ENCODE data around the gene SLC2A4RG. TPM values are rescaled to one million over a fixed set of nuclear protein-coding genes. Genes with fewer than 3 reads are reported as not detected.

Gene SLC2A4RG, protein sequence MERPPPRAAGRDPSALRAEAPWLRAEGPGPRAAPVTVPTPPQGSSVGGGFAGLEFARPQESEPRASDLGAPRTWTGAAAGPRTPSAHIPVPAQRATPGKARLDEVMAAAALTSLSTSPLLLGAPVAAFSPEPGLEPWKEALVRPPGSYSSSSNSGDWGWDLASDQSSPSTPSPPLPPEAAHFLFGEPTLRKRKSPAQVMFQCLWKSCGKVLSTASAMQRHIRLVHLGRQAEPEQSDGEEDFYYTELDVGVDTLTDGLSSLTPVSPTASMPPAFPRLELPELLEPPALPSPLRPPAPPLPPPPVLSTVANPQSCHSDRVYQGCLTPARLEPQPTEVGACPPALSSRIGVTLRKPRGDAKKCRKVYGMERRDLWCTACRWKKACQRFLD
- 100 to 1,000 TPM in 3 of 4 donors, 10 to 100 TPM in 1; 74.0 to 144 (median 117) TPM for polyA plus RNA-seq (ENCODE audit: insufficient read length in 4 of 4)

DNA sequence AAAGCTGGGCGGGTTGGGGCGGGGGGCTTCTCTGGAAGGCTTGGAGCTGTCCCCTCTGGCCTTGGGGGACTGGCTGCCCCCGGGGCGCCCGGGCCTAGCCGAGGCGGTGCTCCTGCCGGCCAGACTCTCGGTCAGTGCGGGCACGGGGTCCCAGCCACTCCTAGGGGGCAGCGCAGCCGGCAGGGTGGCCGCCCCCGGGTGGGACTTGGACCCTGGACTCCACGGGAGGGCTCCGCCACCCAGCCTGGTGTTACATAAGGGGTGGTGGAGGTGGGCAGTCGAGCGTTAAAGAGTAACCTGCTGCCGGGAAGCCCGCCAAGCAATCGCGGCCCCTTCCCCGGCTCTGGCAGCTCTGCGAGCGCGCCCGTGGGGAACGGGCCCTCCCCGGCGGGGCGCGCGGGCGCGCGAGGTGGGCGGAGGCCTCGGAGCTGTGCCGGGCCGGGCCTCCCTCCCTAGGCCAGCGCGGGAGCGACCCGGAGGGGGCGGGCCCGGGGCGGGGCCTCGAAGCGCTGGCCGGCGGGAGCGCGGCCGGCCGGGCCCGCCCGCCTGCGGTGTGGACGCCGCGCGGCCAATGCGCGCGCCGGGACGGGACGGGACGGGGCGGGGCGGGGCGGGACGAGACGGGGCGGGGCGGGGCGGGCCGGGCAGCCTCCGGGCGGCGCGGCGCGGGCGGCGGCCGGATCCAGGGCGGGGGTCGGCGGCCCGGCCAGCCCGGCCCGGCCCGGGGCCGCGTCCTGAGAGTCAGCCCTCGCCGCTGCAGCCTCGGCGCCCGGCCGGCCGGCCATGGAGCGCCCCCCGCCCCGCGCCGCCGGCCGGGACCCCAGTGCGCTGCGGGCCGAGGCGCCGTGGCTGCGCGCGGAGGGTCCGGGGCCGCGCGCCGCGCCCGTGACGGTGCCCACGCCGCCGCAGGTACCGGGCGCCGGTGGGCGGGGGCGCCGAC, at the start of gene SLC2A4RG:
Gene SLC2A4RG, plus strand, starts transcription at position 647 of the 940 bp plus-strand sequence. Its CDS starts 137 bp downstream, at position 784.
- peak in 3 of 4 donors; percentile 59 to 74 (median 66) for DNase-seq (ENCODE audit: low read depth in 4 of 4, low spot score in 2 of 4)

DNA sequence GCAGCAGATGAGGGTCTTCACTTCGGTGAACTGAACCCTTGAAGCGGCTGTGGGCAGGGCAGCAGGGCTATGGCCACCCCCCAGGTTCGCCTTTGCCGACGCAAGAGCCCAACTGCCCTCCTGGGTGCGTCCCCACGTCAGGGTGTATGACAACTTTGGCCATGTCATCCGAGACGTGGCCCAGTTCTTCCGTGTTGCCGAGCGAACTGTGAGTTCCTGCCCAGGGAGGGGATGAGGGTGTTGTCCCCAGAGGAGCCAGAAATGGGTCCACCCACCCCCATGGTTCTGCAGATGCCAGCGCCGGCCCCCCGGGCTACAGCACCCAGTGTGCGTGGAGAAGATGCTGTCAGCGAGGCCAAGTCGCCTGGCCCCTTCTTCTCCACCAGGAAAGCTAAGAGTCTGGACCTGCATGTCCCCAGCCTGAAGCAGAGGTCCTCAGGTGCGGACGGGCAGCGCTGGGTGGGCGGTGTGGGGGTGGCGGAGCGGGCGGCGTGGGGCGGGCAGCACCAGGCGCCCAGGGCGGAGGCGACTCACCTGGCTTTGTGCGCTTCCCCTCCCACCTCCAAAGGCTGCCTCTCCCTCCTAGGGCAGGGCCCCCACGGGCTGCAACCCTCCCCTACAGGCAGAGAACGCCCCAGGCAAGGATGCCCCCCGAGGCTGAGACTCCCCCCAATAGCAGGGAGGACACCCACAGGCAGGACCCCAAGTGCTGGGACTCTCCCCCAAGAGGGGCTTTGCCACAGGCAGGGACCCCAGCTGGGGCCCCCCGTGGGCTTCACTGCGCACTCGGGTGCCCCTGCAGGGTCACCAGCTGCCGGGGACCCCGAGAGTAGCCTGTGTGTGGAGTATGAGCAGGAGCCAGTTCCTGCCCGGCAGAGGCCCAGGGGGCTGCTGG, 49.3 kb upstream of the SLC2A4RG start:
- no peak for DNase-seq (ENCODE audit: low read depth in 4 of 4, low spot score in 2 of 4)

DNA sequence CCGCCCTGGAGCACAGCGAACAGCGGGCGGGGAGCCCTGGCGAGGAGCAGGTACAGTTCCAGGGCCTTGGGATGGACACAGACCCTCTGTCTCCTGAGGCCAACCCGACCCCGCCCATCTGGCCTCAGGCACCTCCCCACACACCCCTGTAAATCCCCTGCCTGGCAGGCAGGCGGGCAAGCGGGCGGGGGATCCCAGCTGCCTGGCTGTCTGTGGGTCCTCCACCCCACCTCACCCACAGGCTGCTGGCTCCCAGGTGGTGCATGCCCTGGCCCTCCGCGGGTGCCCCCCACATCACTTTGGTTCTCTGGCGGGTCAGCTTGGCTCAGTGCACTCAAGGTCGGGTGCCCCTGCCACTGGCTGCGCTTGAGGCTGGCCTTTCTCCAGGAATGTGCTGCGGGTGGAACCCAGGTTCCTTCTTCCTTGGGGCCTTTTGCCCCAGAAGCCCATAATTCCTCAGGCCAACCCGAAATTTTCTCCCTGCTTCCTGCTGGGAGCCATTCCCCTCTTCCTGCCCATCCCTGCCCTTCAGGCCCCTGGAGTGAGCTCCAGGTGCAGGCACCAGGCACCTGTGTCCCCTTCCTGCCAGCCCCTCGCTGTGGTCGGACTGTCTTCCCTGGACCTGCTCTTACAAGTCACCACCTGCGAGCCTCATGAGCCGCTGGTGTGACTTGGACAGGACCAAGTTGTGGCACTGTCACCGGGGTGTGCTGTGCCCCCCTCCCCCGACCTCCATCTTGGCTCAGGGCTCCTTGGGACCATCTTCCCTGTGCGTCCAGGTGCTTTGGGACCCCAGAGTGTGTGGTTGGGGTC, 48.5 kb upstream of the SLC2A4RG start:
- no peak for DNase-seq (ENCODE audit: low read depth in 4 of 4, low spot score in 2 of 4)

DNA sequence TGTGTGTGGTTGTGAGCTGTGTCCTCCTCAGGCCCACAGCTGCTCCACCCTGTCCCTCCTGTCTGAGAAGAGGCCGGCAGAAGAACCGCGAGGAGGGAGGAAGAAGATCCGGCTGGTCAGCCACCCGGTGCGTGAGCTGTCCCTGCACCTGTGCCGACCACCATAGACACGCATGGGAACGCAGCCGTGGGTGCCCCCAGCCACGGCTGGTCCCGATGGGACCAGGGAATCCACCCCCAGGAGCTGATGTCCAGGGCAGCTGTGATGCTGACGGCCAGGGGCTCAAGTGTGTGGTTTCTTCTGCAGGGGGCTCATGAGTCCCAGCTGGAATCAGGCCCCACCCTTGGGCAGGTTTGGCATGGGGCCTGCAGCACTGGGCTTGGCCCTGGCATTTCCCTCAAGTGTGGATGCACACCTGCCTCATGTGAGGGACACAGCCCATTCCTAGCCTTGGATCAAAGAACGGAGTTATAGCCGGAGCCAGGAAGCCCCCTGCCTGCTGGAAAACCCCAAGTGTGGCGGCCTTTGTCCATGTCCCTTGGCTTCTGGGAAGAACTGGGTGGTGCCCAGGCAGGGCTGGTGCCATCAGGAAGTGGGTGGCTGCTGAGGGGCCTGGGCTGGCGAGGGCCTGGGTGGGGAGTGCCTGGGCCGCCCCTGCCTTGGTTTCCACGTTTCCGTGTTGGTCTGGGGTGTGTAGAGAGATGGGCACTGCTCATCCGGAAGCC, 47.7 kb upstream of the SLC2A4RG start:
- no peak for DNase-seq (ENCODE audit: low read depth in 4 of 4, low spot score in 2 of 4)

DNA sequence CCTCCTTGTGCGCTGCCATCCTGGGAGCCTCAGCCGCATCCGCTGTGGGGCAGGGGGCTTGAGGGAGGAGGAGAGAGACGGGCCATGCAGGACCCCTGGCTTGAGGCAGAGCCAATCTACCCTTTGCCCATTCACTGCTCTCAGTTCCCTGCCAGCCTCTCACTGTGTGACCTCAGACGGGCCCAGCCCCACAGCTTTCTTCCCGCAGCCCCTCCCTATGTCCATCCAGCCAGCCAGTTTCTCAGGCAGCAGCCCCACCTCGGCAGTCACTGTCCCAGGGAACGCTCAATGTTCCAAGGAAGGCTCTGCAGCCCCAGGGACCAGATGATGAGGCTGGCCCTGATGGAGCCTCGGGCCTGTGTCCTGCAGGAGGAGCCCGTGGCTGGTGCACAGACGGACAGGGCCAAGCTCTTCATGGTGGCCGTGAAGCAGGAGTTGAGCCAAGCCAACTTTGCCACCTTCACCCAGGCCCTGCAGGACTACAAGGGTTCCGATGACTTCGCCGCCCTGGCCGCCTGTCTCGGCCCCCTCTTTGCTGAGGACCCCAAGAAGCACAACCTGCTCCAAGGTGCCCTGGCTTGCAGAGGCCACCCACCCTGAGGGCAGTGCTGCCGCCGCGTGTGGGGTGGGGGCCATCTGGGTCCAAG, 47.0 kb upstream of the SLC2A4RG start:
- DNase-seq (ENCODE audit: low read depth in 4 of 4, low spot score in 2 of 4) = no peak

DNA sequence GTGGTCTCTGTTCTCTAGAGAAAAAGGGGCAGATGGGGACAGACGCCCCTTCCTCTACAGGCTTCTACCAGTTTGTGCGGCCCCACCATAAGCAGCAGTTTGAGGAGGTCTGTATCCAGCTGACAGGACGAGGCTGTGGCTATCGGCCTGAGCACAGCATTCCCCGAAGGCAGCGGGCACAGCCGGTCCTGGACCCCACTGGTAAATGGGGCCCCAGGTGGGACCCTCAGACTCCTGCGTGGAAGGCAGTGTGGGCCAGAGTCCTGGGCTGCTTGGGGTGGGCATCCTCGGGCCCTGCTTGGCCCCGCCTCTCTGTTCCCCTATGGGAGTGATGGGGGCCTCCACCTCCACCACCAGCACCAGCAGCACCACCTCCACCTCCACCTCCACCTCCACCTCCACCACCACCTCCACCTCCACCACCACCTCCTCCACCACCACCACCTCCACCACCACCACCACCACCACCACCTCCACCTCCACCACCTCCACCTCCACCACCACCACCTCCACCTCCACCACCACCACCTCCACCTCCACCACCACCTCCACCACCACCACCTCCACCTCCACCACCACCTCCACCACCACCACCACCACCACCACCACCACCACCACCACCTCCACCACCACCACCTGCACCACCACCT, 46.4 kb upstream of the SLC2A4RG start:
- DNase-seq (ENCODE audit: low read depth in 4 of 4, low spot score in 2 of 4) = no peak

DNA sequence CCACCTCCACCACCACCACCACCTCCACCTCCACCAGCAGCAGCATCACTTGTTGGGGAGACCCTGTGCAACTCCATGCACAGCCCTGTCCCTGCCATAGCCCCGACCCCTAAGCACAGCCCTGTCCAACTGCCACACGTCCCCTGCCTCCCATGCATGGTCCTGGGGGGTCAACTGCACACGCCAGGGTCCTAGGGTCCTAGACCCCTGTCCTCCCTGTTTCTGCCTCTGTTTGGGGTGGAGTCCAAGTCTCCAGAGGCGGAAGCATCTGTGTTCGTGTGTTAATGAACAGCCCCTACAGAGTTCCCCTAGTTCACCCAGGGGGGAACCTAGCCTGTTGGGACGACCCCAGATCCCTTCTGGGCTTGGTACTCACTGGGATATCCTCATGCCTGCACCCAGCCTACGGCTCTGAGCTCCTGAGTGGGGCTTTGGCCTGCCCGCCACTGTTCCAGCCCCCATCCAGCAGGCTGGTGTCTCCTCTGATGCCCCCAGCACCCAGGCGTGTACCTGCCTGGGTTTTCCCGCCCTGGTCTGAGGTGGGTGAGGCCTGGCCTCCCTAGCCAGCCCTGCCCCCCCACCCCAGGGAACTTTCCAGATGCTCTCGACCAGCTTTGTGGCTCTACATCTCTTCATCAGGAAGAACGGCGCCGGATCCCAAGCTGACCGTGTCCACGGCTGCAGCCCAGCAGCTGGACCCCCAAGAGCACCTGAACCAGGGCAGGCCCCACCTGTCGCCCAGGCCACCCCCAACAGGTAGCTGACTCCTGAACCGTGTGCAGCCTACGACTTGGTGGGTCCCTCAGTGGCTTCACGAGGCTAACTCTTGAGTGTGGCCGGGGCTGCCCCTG, 45.6 kb upstream of the SLC2A4RG start:
- no peak for DNase-seq (ENCODE audit: low read depth in 4 of 4, low spot score in 2 of 4)

DNA sequence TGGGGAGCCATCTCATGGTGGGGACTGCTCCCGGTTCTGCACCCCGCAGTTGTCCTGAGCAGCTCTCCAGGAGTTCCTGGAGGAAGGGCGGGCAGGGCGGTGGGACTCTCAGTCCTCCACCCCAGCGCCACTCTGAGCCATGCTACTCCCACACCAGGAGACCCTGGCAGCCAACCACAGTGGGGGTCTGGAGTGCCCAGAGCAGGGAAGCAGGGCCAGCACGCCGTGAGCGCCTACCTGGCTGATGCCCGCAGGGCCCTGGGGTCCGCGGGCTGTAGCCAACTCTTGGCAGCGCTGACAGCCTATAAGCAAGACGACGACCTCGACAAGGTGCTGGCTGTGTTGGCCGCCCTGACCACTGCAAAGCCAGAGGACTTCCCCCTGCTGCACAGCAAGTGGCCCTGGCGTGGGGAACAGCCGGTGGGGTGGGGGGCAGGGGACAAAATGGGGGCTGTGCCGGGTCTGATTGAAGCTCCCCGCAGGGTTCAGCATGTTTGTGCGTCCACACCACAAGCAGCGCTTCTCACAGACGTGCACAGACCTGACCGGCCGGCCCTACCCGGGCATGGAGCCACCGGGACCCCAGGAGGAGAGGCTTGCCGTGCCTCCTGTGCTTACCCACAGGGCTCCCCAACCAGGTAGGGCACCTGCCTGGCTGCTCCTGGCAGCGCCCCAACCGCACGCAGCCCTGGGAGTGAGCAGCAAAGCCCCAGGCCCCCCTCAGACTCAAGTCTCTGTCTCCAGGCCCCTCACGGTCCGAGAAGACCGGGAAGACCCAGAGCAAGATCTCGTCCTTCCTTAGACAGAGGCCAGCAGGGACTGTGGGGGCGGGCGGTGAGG, 44.8 kb upstream of the SLC2A4RG start:
- DNase-seq (ENCODE audit: low read depth in 4 of 4, low spot score in 2 of 4) = no peak

DNA sequence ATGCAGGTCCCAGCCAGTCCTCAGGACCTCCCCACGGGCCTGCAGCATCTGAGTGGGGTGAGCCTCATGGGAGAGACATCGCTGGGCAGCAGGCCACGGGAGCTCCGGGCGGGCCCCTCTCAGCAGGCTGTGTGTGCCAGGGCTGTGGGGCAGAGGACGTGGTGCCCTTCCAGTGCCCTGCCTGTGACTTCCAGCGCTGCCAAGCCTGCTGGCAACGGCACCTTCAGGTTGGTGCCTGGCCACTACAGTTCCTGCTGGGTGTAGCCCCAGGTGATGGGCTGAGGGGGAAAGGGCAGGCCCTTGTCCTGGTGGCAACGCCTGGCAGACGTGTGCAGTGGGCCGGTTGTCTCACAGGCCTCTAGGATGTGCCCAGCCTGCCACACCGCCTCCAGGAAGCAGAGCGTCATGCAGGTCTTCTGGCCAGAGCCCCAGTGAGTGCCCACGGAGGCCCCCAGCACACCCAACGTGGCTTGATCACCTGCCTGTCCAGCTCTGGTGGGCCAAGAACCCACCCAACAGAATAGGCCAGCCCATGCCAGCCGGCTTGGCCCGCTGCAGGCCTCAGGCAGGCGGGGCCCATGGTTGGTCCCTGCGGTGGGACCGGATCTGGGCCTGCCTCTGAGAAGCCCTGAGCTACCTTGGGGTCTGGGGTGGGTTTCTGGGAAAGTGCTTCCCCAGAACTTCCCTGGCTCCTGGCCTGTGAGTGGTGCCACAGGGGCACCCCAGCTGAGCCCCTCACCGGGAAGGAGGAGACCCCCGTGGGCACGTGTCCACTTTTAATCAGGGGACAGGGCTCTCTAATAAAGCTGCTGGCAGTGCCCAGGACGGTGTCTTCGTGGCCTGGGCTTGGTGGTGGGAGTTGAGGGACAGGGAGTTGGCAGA, 43.9 kb upstream of the SLC2A4RG start:
- no peak for DNase-seq (ENCODE audit: low read depth in 4 of 4, low spot score in 2 of 4)

DNA sequence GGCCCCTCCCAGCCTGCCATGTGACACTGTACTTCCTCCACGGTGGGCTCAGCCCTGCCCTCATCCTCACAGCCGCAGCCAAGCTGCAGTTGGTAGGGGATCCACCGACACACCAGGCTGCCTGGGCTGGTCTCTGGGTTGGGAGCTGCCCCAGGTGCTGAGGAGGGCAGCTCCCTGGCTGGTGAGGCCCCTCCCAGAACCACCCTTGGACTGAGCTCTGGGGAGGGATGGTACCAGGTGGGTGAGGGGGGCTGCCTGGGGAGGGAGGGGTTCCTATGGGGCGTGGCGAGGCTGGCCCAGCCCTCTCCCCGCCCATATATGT, 43.3 kb upstream of the SLC2A4RG start:
- peak in 1 of 4 donors; percentile 28 for DNase-seq (ENCODE audit: low read depth in 4 of 4, low spot score in 2 of 4)

DNA sequence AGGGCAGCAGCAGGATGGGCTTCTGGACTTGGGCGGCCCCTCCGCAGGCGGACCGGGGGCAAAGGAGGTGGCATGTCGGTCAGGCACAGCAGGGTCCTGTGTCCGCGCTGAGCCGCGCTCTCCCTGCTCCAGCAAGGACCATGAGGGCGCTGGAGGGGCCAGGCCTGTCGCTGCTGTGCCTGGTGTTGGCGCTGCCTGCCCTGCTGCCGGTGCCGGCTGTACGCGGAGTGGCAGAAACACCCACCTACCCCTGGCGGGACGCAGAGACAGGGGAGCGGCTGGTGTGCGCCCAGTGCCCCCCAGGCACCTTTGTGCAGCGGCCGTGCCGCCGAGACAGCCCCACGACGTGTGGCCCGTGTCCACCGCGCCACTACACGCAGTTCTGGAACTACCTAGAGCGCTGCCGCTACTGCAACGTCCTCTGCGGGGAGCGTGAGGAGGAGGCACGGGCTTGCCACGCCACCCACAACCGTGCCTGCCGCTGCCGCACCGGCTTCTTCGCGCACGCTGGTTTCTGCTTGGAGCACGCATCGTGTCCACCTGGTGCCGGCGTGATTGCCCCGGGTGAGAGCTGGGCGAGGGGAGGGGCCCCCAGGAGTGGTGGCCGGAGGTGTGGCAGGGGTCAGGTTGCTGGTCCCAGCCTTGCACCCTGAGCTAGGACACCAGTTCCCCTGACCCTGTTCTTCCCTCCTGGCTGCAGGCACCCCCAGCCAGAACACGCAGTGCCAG, 42.8 kb upstream of the SLC2A4RG start, which contains the start of gene TNFRSF6B:
Gene TNFRSF6B, plus strand, starts transcription at position 25 of the 729 bp plus-strand sequence. Its CDS starts 116 bp downstream, at position 141.
- DNase-seq (ENCODE audit: low read depth in 4 of 4, low spot score in 2 of 4) = no peak

DNA sequence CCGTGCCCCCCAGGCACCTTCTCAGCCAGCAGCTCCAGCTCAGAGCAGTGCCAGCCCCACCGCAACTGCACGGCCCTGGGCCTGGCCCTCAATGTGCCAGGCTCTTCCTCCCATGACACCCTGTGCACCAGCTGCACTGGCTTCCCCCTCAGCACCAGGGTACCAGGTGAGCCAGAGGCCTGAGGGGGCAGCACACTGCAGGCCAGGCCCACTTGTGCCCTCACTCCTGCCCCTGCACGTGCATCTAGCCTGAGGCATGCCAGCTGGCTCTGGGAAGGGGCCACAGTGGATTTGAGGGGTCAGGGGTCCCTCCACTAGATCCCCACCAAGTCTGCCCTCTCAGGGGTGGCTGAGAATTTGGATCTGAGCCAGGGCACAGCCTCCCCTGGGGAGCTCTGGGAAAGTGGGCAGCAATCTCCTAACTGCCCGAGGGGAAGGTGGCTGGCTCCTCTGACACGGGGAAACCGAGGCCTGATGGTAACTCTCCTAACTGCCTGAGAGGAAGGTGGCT, 42.2 kb upstream of the SLC2A4RG start:
- no peak for DNase-seq (ENCODE audit: low read depth in 4 of 4, low spot score in 2 of 4)

DNA sequence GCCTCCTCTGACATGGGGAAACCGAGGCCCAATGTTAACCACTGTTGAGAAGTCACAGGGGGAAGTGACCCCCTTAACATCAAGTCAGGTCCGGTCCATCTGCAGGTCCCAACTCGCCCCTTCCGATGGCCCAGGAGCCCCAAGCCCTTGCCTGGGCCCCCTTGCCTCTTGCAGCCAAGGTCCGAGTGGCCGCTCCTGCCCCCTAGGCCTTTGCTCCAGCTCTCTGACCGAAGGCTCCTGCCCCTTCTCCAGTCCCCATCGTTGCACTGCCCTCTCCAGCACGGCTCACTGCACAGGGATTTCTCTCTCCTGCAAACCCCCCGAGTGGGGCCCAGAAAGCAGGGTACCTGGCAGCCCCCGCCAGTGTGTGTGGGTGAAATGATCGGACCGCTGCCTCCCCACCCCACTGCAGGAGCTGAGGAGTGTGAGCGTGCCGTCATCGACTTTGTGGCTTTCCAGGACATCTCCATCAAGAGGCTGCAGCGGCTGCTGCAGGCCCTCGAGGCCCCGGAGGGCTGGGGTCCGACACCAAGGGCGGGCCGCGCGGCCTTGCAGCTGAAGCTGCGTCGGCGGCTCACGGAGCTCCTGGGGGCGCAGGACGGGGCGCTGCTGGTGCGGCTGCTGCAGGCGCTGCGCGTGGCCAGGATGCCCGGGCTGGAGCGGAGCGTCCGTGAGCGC, 41.6 kb upstream of the SLC2A4RG start:
- no peak for DNase-seq (ENCODE audit: low read depth in 4 of 4, low spot score in 2 of 4)
